KMS-11 (cell line): Measurements from ENCODE around the gene CCL16.
"Not testable (repeated sequence)": the region's sequence is repeated elsewhere in the genome, so short reads cannot be mapped to it uniquely, and the experiment has no call there.

Experiments used
- H2AFZ ChIP-seq: fragments of 200-600 bp; sonication (generic); 2 replicates; pipeline ENCODE4 v1.6.1; 2016; ENCODE audit warnings: antibody characterized with exemption, mixed run types, low read depth
- H3K27ac ChIP-seq: fragments of 200-600 bp; sonication (generic); 2 replicates; pipeline ENCODE4 v1.6.1; 2016; ENCODE audit warnings: mild to moderate bottlenecking, mixed run types
- H3K27me3 ChIP-seq: fragments of 200-600 bp; sonication (generic); 2 replicates; pipeline ENCODE4 v1.6.1; 2017; ENCODE audit warnings: mild to moderate bottlenecking, low read depth, mixed run types, moderate library complexity; ENCODE audit not compliant: insufficient read depth
- H3K36me3 ChIP-seq: fragments of 200-600 bp; sonication (generic); 2 replicates; pipeline ENCODE4 v1.6.1; 2017; ENCODE audit warnings: mild to moderate bottlenecking, mixed run types; ENCODE audit not compliant: insufficient read depth
- H3K4me1 ChIP-seq: fragments of 200-600 bp; sonication (generic); 2 replicates; pipeline ENCODE4 v1.6.1; 2016; ENCODE audit warnings: mild to moderate bottlenecking, low read depth, mixed run types; ENCODE audit not compliant: poor library complexity, severe bottlenecking
- H3K4me2 ChIP-seq: fragments of 200-600 bp; sonication (generic); 2 replicates; pipeline ENCODE4 v1.7.0; 2016; ENCODE audit warnings: mild to moderate bottlenecking, mixed run types
- H3K4me3 ChIP-seq: fragments of 200-600 bp; sonication (generic); IDR thresholded peaks from 2 replicates; pipeline ENCODE4 v1.6.1; 2017; ENCODE audit warnings: low read depth, low read length, mixed read lengths; ENCODE audit not compliant: insufficient read depth
- H3K79me2 ChIP-seq: fragments of 200-600 bp; sonication (generic); 2 replicates; pipeline ENCODE4 v1.6.1; 2016; ENCODE audit warnings: low read depth, mixed run types; ENCODE audit not compliant: insufficient read depth
- H3K9ac ChIP-seq: fragments of 200-600 bp; sonication (generic); 2 replicates; pipeline ENCODE4 v1.6.1; 2016; ENCODE audit warnings: mild to moderate bottlenecking, mixed run types
- H4K20me1 ChIP-seq: fragments of 200-600 bp; sonication (generic); 2 replicates; pipeline ENCODE4 v1.6.1; 2016; ENCODE audit warnings: mild to moderate bottlenecking, mixed run types; ENCODE audit not compliant: insufficient read depth
- TF ChIP-seq, protein P1 (sequence below): fragments of 200-600 bp; sonication (generic); conservative IDR thresholded peaks from 2 replicates; pipeline ENCODE4 v1.6.1; 2017; ENCODE audit warnings: low read depth, mild to moderate bottlenecking, antibody characterized with exemption, low read length, moderate library complexity, mixed read lengths

The CCL16 gene

DNA sequence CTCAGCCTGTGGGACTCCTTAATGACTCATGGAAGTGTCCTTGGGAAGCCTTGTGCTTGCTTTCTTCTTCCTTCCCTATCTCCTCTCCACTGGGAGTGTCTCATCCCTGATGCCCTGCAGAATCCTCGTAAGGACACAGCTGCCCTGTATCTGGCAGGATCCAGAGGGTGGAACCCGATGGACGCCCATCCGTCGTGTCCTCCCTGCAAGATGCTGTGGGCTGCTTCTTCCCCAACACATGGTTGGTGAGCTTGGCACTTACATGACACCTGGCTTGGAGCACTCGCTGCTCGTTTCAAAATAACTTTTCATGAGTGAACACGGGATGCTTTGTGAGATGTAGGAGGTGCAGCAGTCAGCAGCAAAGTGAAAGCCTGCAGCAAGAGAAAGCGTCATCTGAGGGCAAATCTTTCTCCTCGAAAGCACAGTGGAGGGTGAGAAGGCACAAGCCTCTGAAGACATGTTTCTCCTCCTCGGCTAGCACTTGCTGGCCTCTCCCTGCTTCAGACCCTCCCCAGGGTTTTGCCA, 16.8 kb upstream of the CCL16 start:
- Histone ChIP-seq H2AFZ (no peak overlapping the region), H3K79me2 (no peaks in the 10 kb centered on the region), H3K27ac (no peak overlapping the region), H4K20me1 (no peaks in the 10 kb centered on the region), H3K27me3 (no peaks in the 10 kb centered on the region), H3K9ac (no peak overlapping the region), H3K4me2 (no peak overlapping the region), H3K4me1 (no peaks in the 10 kb centered on the region), H3K36me3 (no peaks in the 10 kb centered on the region), H3K4me3 (no peak overlapping the region)
- TF ChIP-seq, protein P1, sequence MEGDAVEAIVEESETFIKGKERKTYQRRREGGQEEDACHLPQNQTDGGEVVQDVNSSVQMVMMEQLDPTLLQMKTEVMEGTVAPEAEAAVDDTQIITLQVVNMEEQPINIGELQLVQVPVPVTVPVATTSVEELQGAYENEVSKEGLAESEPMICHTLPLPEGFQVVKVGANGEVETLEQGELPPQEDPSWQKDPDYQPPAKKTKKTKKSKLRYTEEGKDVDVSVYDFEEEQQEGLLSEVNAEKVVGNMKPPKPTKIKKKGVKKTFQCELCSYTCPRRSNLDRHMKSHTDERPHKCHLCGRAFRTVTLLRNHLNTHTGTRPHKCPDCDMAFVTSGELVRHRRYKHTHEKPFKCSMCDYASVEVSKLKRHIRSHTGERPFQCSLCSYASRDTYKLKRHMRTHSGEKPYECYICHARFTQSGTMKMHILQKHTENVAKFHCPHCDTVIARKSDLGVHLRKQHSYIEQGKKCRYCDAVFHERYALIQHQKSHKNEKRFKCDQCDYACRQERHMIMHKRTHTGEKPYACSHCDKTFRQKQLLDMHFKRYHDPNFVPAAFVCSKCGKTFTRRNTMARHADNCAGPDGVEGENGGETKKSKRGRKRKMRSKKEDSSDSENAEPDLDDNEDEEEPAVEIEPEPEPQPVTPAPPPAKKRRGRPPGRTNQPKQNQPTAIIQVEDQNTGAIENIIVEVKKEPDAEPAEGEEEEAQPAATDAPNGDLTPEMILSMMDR, result no peak

DNA sequence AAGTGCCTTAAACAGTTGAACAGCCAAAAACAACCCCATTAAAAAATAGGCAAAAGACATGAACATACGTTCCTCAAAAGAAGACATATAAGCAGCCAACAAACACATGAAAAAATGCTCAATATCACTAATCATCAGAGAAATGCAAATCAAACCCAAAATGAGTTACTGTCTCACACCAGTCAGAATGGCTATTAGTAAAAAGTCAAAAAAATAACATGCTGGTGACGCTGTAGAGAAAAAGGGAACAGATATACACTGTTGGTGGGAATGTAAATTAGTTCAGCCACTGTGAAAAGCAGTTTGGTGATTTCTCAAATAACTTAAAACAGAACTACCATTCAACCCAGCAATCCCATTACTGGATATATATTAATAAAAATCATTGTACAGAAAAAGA, 14.0 kb upstream of the CCL16 start:
- H3K27ac ChIP-seq, H3K4me2 ChIP-seq, H2AFZ ChIP-seq, H3K9ac ChIP-seq, H3K4me3 ChIP-seq, H3K36me3 ChIP-seq, H3K79me2 ChIP-seq, H4K20me1 ChIP-seq, H3K27me3 ChIP-seq: not testable (repeated sequence)
- H3K4me1 ChIP-seq, result peaks cover 17% of the 10 kb centered on the region

DNA sequence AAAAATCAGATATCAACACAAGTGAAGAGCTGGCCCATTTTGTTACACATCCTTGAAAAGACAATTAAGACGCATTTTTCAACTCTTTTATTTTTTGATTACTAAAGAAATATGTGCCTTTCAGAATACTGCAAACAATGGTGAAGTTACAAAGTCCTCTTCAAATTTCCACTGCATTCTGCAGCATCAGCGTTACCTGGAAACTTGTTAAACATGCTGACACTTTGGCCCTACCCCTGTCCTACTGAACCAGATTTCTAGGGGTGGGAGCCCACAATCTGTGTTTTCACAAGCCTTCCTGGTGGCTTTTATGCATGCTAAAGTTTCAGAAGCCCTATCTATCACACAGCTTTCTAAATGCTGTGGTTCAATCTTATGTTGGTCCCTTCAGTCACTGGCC, 9.8 kb upstream of the CCL16 start:
- Histone ChIP-seq H3K4me3 (no peak overlapping the region), H3K4me2 (peak overlapping the region; percentile 28; the same call in 1 of the 2 replicates), H2AFZ (no peak overlapping the region), H3K79me2 (no peaks in the 10 kb centered on the region), H3K27me3 (no peaks in the 10 kb centered on the region), H3K9ac (no peak overlapping the region), H3K4me1 (peaks cover 22% of the 10 kb centered on the region), H3K27ac (peak overlapping the region; percentile 55), H4K20me1 (no peaks in the 10 kb centered on the region), H3K36me3 (no peaks in the 10 kb centered on the region)
- TF ChIP-seq, protein P1, result no peak

DNA sequence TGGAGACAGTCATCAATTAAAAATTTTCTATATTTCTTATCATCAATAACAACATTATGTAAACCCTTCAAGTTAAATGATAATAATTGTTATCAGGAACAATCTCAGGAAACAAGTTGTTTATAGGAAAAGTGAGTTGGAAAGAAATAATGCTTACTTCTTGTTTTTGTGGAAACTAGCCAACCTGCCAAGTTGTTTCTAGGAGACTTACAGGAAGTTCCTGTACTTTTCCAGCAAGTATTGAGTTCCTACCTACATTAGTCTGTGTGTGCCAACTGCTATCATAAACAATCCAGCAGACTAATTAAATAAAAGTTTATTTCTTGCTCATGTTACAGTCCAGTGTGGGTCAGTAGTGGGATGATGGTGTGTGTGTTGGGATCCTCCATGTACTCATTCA, 6.9 kb upstream of the CCL16 start:
- Histone ChIP-seq H3K79me2 (no peaks in the 10 kb centered on the region), H3K27ac (no peak overlapping the region)
- TF ChIP-seq, protein P1, result no peak

DNA sequence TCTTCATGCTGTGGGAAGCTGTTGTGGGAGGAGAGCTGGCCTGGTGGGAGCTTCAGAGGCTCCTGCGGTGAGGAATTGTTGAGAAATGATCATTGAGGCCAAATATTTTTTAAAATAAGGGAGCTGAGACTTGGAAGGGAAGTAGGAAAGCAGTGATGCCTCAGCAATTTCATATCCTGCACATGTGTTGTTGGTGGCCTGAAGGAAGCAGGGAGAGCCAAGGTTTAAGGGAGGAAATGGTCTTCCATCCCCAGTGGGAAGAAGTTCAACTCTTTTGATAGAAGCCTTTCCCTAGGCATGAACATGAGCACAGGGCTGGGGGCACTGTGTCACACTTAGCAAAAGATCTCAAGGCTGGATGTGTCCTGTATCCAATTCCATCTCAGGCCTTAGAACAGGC, 5.3 kb upstream of the CCL16 start, which contains the start of gene CCL14:
Gene CCL14, minus strand, starts transcription at position 87 of the 400 bp plus-strand sequence. Its CDS starts 80 bp downstream, at position 7.
- Histone ChIP-seq H3K4me3 (no peak within 1 kb of the TSS), H3K36me3 (no peaks in the 10 kb centered on the region), H3K79me2 (no peaks in the 10 kb centered on the region), H3K9ac (no peak within 1 kb of the TSS), H3K4me1 (peaks cover 18% of the 10 kb centered on the region), H4K20me1 (no peaks in the 10 kb centered on the region), H3K27me3 (no peaks in the 10 kb centered on the region), H2AFZ (no peak within 1 kb of the TSS), H3K27ac (no peak within 1 kb of the TSS), H3K4me2 (no peak within 1 kb of the TSS)
- TF ChIP-seq, protein P1, result no peak

More for the DNA sequence above, 6.9 kb upstream of the CCL16 start:
- H3K4me1 ChIP-seq, result peaks cover 22% of the 10 kb centered on the region
- no peaks in the 10 kb centered on the region for H3K27me3 ChIP-seq
- H3K9ac ChIP-seq, result no peak overlapping the region
- H3K4me2 ChIP-seq, result no peak overlapping the region
- no peak overlapping the region for H3K4me3 ChIP-seq
- no peaks in the 10 kb centered on the region for H3K36me3 ChIP-seq
- H2AFZ ChIP-seq, result no peak overlapping the region
- H4K20me1 ChIP-seq, result no peaks in the 10 kb centered on the region
